T-helper 1 cell treated with Interleukin-12 subunit alpha and Interleukin-12 subunit beta and Interleukin-4 antibody, amounts not matched to agents 30 ng/mL and 1 ng/mL, for 36 hours (primary cell): ENCODE results near the gene METAP1D. TPM values are rescaled to one million over a fixed set of nuclear protein-coding genes. Genes with fewer than 3 reads are reported as not detected.

Source experiments
- intact Hi-C: fragments of 100-400 bp; cut with micrococcal nuclease; formaldehyde crosslinking; loops from one replicate; pipeline ENCODE4 v1.15.1; 2024
- total RNA-seq: library from RNA; stranded (reverse); gene quantifications from 2 replicates; pipeline ENCODE4 v1.2.3, GENCODE V29; 2022

METAP1D gene
- total RNA-seq, 1 donor from 2014 or later, result 5.0 TPM

- intact Hi-C loops, result loop anchor here (5.0 to 10.0 kb wide), 5 partner anchors 197 to 1165 kb away; partner anchors contain the start of genes GORASP2, ITGA6 and SLC25A12
Observed at GRCh38 chr2:172089633-172090032, 89.9 kb downstream of the METAP1D start.

- intact Hi-C loops, result loop anchor here (10.0 kb wide), 1 partner anchor 1166 kb away; the partner anchor contains the start of gene GORASP2
Observed at GRCh38 chr2:172090044-172090961, 90.5 kb downstream of the METAP1D start.

- intact Hi-C loops, result loop anchor here (10.0 kb wide), 1 partner anchor 1166 kb away; the partner anchor contains the start of gene GORASP2
Observed at GRCh38 chr2:172091000-172091641, 91.4 kb downstream of the METAP1D start.

- intact Hi-C loops, result loop anchor here (10.0 kb wide), 1 partner anchor 1167 kb away; the partner anchor contains the start of gene GORASP2
Observed at GRCh38 chr2:172091761-172092566, 92.2 kb downstream of the METAP1D start.

- intact Hi-C loops, result loop anchor here (10.0 kb wide), 1 partner anchor 1168 kb away; the partner anchor contains the start of gene GORASP2
Observed at GRCh38 chr2:172092716-172093415, 93.1 kb downstream of the METAP1D start.

GRCh38 chr2:172093416-172094293, 93.9 kb downstream of the METAP1D start:
- intact Hi-C loops, result loop anchor here (1.0 to 10.0 kb wide), 2 partner anchors 9 to 1169 kb away; partner anchors contain the start of genes DLX2 and GORASP2

GRCh38 chr2:172094294-172095145, 94.8 kb downstream of the METAP1D start:
- intact Hi-C loops, result loop anchor here (1.0 to 10.0 kb wide), 4 partner anchors 8 to 1377 kb away; partner anchors contain the start of genes DLX2, GORASP2 and SP5

GRCh38 chr2:172095146-172095904, 95.6 kb downstream of the METAP1D start:
- intact Hi-C loops, result loop anchor here (1.0 to 10.0 kb wide), 3 partner anchors 9 to 1378 kb away; partner anchors contain the start of genes GORASP2 and SP5

- intact Hi-C loops, result loop anchor here (1.0 to 10.0 kb wide), 3 partner anchors 10 to 1379 kb away; partner anchors contain the start of genes GORASP2 and SP5
Observed at GRCh38 chr2:172095905-172096625, 96.3 kb downstream of the METAP1D start.

- intact Hi-C loops, result loop anchor here (5.0 to 10.0 kb wide), 2 partner anchors 1172 to 1380 kb away; partner anchors contain the start of genes GORASP2 and SP5
Observed at GRCh38 chr2:172096626-172097547, 97.1 kb downstream of the METAP1D start.

GRCh38 chr2:172097557-172098131, 97.9 kb downstream of the METAP1D start:
- intact Hi-C loops, result loop anchor here (5.0 to 10.0 kb wide), 2 partner anchors 1173 to 1380 kb away; partner anchors contain the start of genes GORASP2 and SP5

- intact Hi-C loops, result loop anchor here (5.0 to 10.0 kb wide), 2 partner anchors 1173 to 1381 kb away; partner anchors contain the start of genes GORASP2 and SP5
Observed at GRCh38 chr2:172098287-172098649, 98.5 kb downstream of the METAP1D start.

- intact Hi-C loops, result loop anchor here (5.0 to 10.0 kb wide), 2 partner anchors 1174 to 1382 kb away; partner anchors contain the start of genes GORASP2 and SP5
Observed at GRCh38 chr2:172098650-172099471, 99.1 kb downstream of the METAP1D start.
